GM23338 (cell line): ENCODE data around the gene KLF18. TPM values are rescaled to one million over a fixed set of nuclear protein-coding genes. Genes with fewer than 3 reads are reported as not detected.

Source experiments
- ATAC-seq: fragments of 200-7000 bp; cut with Tn5 transposase; 3 replicates; pipeline ENCODE4 v1.9.1; 2020
- DNase-seq: peaks from one replicate; pipeline ENCODE4 v3.0.0-alpha.2; 2015; ENCODE audit warnings: low spot score
- H2AFZ ChIP-seq: fragments of 200-600 bp; sonication (generic); 2 replicates; pipeline ENCODE4 v1.8.0; 2016; ENCODE audit warnings: antibody characterized with exemption, mild to moderate bottlenecking, moderate library complexity
- H3F3A ChIP-seq: fragments of 200-600 bp; sonication (generic); replicated peaks from 2 replicates; pipeline ENCODE4 v1.8.0; 2017; ENCODE audit warnings: antibody characterized with exemption, mixed run types, low read depth
- H3K27ac ChIP-seq: fragments of 200-600 bp; sonication (generic); 2 replicates; pipeline ENCODE4 v1.6.1; 2016; ENCODE audit warnings: low read depth
- H3K27me3 ChIP-seq: fragments of 200-600 bp; sonication (generic); 2 replicates; pipeline ENCODE4 v1.8.0; 2016; ENCODE audit warnings: mild to moderate bottlenecking, mixed run types, moderate library complexity; ENCODE audit not compliant: insufficient read depth
- H3K36me3 ChIP-seq: fragments of 200-600 bp; sonication (generic); 2 replicates; pipeline ENCODE4 v1.8.0; 2016; ENCODE audit warnings: mild to moderate bottlenecking; ENCODE audit not compliant: insufficient read depth
- H3K4me1 ChIP-seq: fragments of 200-600 bp; sonication (generic); 2 replicates; pipeline ENCODE4 v1.8.0; 2016; ENCODE audit warnings: mild to moderate bottlenecking, moderate library complexity; ENCODE audit not compliant: insufficient read depth
- H3K4me2 ChIP-seq: fragments of 200-600 bp; sonication (generic); 2 replicates; pipeline ENCODE4 v1.7.1; 2017; ENCODE audit warnings: mixed run types
- H3K4me3 ChIP-seq: fragments of 200-600 bp; sonication (generic); 2 replicates; pipeline ENCODE4 v1.6.1; 2016; ENCODE audit warnings: mixed run types
- H3K79me2 ChIP-seq: fragments of 200-600 bp; sonication (generic); replicated peaks from 2 replicates; pipeline ENCODE4 v1.8.0; 2017; ENCODE audit warnings: mild to moderate bottlenecking; ENCODE audit not compliant: insufficient read depth
- H3K9me2 ChIP-seq: fragments of 200-600 bp; sonication (generic); 2 replicates; pipeline ENCODE4 v1.8.0; 2017; ENCODE audit not compliant: insufficient read depth
- H4K20me1 ChIP-seq: fragments of 200-600 bp; sonication (generic); replicated peaks from 2 replicates; pipeline ENCODE4 v1.8.0; 2017; ENCODE audit warnings: mild to moderate bottlenecking; ENCODE audit not compliant: insufficient read depth
- H3K27ac Mint-ChIP-seq: 2 replicates; pipeline ENCODE4 v1.8.0; 2020; ENCODE audit warnings: inconsistent platforms, mild to moderate bottlenecking, moderate library complexity, mixed read lengths
- H3K27me3 Mint-ChIP-seq: 3 replicates; pipeline ENCODE4 v1.8.0; 2022; ENCODE audit warnings: low read depth, mild to moderate bottlenecking, moderate library complexity, mixed read lengths, inconsistent platforms; ENCODE audit not compliant: insufficient read depth, poor library complexity
- H3K36me3 Mint-ChIP-seq: 3 replicates; pipeline ENCODE4 v1.8.0; 2021; ENCODE audit warnings: low read depth, mild to moderate bottlenecking, inconsistent platforms, moderate library complexity, mixed read lengths
- H3K4me1 Mint-ChIP-seq: 3 replicates; pipeline ENCODE4 v1.8.0; 2020; ENCODE audit warnings: mild to moderate bottlenecking, inconsistent platforms, mixed read lengths
- H3K4me3 Mint-ChIP-seq: 3 replicates; pipeline ENCODE4 v1.8.0; 2021; ENCODE audit warnings: moderate library complexity, mild to moderate bottlenecking, inconsistent platforms, mixed read lengths
- H3K9me3 Mint-ChIP-seq: 3 replicates; pipeline ENCODE4 v1.8.0; 2020; ENCODE audit warnings: moderate library complexity, mild to moderate bottlenecking, inconsistent platforms, mixed read lengths
- CREB1 ChIP-seq: fragments of 250-450 bp; sonication (Bioruptor Pico); IDR thresholded peaks from 2 replicates; pipeline ENCODE4 v1.5.0; 2020; ENCODE audit warnings: low read depth, mild to moderate bottlenecking, moderate library complexity
- EZH2phosphoT487 ChIP-seq: fragments of 200-600 bp; sonication (generic); IDR thresholded peaks from one replicate; pipeline ENCODE4 v1.8.1; 2018; ENCODE audit warnings: antibody characterized with exemption; ENCODE audit not compliant: unreplicated experiment
- JUNB ChIP-seq: IDR thresholded peaks from one replicate; pipeline ENCODE4 v1.6.1; 2016; ENCODE audit warnings: antibody characterized with exemption; ENCODE audit not compliant: unreplicated experiment
- STAT1 ChIP-seq: IDR thresholded peaks from one replicate; pipeline ENCODE4 v1.6.1; 2016; ENCODE audit warnings: antibody characterized with exemption; ENCODE audit not compliant: unreplicated experiment
- ZNF331 ChIP-seq: fragments of 250-450 bp; sonication (Bioruptor Pico); IDR thresholded peaks from 2 replicates; pipeline ENCODE4 v1.5.0; 2020; ENCODE audit warnings: low read depth, mild to moderate bottlenecking, moderate library complexity
- polyA plus RNA-seq: library from polyadenylated mRNA; unstranded; fragments of >200 nt; fragmentation: Nextera tagmentation; extraction: Ambion mirVana; gene quantifications from 2 replicates; pipeline ENCODE4 v1.2.1, GENCODE V29; 2016
- total RNA-seq: library from RNA; depleted of rRNA; stranded (reverse); fragments of >200 nt; shearing (Covaris generic); gene quantifications from 2 replicates; pipeline ENCODE4 v1.2.3, GENCODE V29; 2014
- TF ChIP-seq, protein P1 (sequence below), 2 experiments: fragments of 200-600 bp in 1 of 2; sonication (generic) in 1 of 2; conservative IDR thresholded peaks; 2 replicates each; pipeline versions ENCODE4 v1.5.1 to v1.6.1; 2016 to 2017; ENCODE audit warnings: antibody characterized with exemption in 2 of 2, low read depth in 2 of 2, mild to moderate bottlenecking in 2 of 2, moderate library complexity in 1 of 2
- TF ChIP-seq, protein P2 (sequence below): fragments of 250-450 bp; sonication (Bioruptor Pico); IDR thresholded peaks from 2 replicates; pipeline ENCODE4 v1.5.0; 2020; ENCODE audit warnings: mild to moderate bottlenecking, moderate library complexity
- TF ChIP-seq, protein P3 (sequence below): IDR thresholded peaks from 2 replicates; pipeline ENCODE4 v1.6.1; 2016; ENCODE audit warnings: antibody characterized with exemption
- TF ChIP-seq, protein P4 (sequence below): IDR thresholded peaks from one replicate; pipeline ENCODE4 v1.6.1; 2018; ENCODE audit warnings: antibody characterized with exemption; ENCODE audit not compliant: unreplicated experiment

The KLF18 gene
- total and polyA plus RNA-seq, 2 experiments from 2014 or later: 0.35 TPM; not detected in 1

DNA sequence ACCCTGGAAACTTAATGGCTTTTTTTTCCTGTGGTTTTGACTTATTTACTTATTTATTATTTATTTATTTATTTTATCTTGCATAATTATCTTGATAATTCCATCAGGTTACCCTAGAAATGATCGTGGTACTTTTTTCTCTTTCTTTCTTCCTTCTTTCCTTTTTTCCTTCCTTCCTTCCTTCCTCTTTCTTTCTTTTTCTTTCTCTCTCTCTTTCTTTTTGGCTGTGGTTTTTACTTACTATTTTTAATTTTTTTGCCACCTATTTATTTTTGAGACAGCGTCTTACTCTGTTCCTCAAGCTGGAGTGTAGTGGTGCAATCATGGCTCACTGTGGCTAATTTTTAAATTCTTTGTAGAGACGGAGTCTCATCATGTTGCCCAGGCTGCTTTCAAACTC, 6.2 kb upstream of the KLF18 start:
- 0 out of 2 replicates have a peak, but pooled peaks cover 3% of the 10 kb centered on the region for H3K9me2 ChIP-seq
- no peaks in the 10 kb centered on the region for H3F3A ChIP-seq
- H4K20me1 ChIP-seq: no peaks in the 10 kb centered on the region
- peaks cover 8% of the 10 kb centered on the region; the same call in 1 of the 2 replicates for H3K4me1 ChIP-seq
- H3K27ac Mint-ChIP-seq: no peak overlapping the region
- no peak overlapping the region for H3K4me3 Mint-ChIP-seq
- H3K4me1 Mint-ChIP-seq: peaks cover 10% of the 10 kb centered on the region; the same call in 2 of the 3 replicates
- peaks cover 3% of the 10 kb centered on the region; the same call in 2 of the 3 replicates for H3K36me3 Mint-ChIP-seq
- peaks cover 20% of the 10 kb centered on the region for H3K9me3 Mint-ChIP-seq
- H3K27ac ChIP-seq: no peak overlapping the region
- no peak overlapping the region for H3K4me2 ChIP-seq
- TF ChIP-seq, protein P1, sequence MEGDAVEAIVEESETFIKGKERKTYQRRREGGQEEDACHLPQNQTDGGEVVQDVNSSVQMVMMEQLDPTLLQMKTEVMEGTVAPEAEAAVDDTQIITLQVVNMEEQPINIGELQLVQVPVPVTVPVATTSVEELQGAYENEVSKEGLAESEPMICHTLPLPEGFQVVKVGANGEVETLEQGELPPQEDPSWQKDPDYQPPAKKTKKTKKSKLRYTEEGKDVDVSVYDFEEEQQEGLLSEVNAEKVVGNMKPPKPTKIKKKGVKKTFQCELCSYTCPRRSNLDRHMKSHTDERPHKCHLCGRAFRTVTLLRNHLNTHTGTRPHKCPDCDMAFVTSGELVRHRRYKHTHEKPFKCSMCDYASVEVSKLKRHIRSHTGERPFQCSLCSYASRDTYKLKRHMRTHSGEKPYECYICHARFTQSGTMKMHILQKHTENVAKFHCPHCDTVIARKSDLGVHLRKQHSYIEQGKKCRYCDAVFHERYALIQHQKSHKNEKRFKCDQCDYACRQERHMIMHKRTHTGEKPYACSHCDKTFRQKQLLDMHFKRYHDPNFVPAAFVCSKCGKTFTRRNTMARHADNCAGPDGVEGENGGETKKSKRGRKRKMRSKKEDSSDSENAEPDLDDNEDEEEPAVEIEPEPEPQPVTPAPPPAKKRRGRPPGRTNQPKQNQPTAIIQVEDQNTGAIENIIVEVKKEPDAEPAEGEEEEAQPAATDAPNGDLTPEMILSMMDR (conservative IDR thresholded peaks at IDR 0.05; ENCODE audit: low read depth in 2 of 2): no peak
- TF ChIP-seq, protein P2, sequence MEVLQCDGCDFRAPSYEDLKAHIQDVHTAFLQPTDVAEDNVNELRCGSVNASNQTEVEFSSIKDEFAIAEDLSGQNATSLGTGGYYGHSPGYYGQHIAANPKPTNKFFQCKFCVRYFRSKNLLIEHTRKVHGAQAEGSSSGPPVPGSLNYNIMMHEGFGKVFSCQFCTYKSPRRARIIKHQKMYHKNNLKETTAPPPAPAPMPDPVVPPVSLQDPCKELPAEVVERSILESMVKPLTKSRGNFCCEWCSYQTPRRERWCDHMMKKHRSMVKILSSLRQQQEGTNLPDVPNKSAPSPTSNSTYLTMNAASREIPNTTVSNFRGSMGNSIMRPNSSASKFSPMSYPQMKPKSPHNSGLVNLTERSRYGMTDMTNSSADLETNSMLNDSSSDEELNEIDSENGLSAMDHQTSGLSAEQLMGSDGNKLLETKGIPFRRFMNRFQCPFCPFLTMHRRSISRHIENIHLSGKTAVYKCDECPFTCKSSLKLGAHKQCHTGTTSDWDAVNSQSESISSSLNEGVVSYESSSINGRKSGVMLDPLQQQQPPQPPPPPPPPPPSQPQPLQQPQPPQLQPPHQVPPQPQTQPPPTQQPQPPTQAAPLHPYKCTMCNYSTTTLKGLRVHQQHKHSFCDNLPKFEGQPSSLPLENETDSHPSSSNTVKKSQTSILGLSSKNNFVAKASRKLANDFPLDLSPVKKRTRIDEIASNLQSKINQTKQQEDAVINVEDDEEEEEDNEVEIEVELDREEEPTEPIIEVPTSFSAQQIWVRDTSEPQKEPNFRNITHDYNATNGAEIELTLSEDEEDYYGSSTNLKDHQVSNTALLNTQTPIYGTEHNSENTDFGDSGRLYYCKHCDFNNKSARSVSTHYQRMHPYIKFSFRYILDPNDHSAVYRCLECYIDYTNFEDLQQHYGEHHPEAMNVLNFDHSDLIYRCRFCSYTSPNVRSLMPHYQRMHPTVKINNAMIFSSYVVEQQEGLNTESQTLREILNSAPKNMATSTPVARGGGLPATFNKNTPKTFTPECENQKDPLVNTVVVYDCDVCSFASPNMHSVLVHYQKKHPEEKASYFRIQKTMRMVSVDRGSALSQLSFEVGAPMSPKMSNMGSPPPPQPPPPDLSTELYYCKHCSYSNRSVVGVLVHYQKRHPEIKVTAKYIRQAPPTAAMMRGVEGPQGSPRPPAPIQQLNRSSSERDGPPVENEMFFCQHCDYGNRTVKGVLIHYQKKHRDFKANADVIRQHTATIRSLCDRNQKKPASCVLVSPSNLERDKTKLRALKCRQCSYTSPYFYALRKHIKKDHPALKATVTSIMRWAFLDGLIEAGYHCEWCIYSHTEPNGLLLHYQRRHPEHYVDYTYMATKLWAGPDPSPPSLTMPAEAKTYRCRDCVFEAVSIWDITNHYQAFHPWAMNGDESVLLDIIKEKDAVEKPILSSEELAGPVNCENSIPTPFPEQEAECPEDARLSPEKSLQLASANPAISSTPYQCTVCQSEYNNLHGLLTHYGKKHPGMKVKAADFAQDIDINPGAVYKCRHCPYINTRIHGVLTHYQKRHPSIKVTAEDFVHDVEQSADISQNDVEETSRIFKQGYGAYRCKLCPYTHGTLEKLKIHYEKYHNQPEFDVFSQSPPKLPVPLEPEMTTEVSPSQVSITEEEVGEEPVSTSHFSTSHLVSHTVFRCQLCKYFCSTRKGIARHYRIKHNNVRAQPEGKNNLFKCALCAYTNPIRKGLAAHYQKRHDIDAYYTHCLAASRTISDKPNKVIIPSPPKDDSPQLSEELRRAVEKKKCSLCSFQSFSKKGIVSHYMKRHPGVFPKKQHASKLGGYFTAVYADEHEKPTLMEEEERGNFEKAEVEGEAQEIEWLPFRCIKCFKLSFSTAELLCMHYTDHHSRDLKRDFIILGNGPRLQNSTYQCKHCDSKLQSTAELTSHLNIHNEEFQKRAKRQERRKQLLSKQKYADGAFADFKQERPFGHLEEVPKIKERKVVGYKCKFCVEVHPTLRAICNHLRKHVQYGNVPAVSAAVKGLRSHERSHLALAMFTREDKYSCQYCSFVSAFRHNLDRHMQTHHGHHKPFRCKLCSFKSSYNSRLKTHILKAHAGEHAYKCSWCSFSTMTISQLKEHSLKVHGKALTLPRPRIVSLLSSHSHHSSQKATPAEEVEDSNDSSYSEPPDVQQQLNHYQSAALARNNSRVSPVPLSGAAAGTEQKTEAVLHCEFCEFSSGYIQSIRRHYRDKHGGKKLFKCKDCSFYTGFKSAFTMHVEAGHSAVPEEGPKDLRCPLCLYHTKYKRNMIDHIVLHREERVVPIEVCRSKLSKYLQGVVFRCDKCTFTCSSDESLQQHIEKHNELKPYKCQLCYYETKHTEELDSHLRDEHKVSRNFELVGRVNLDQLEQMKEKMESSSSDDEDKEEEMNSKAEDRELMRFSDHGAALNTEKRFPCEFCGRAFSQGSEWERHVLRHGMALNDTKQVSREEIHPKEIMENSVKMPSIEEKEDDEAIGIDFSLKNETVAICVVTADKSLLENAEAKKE (CRISPR knock-in tag): no peak
- TF ChIP-seq EZH2phosphoT487 (no peak), CREB1 (CRISPR knock-in tag) (no peak), ZNF331 (no peak), STAT1 (no peak), JUNB (no peak)
- TF ChIP-seq, protein P3, sequence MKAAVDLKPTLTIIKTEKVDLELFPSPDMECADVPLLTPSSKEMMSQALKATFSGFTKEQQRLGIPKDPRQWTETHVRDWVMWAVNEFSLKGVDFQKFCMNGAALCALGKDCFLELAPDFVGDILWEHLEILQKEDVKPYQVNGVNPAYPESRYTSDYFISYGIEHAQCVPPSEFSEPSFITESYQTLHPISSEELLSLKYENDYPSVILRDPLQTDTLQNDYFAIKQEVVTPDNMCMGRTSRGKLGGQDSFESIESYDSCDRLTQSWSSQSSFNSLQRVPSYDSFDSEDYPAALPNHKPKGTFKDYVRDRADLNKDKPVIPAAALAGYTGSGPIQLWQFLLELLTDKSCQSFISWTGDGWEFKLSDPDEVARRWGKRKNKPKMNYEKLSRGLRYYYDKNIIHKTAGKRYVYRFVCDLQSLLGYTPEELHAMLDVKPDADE: no peak
- TF ChIP-seq, protein P4, sequence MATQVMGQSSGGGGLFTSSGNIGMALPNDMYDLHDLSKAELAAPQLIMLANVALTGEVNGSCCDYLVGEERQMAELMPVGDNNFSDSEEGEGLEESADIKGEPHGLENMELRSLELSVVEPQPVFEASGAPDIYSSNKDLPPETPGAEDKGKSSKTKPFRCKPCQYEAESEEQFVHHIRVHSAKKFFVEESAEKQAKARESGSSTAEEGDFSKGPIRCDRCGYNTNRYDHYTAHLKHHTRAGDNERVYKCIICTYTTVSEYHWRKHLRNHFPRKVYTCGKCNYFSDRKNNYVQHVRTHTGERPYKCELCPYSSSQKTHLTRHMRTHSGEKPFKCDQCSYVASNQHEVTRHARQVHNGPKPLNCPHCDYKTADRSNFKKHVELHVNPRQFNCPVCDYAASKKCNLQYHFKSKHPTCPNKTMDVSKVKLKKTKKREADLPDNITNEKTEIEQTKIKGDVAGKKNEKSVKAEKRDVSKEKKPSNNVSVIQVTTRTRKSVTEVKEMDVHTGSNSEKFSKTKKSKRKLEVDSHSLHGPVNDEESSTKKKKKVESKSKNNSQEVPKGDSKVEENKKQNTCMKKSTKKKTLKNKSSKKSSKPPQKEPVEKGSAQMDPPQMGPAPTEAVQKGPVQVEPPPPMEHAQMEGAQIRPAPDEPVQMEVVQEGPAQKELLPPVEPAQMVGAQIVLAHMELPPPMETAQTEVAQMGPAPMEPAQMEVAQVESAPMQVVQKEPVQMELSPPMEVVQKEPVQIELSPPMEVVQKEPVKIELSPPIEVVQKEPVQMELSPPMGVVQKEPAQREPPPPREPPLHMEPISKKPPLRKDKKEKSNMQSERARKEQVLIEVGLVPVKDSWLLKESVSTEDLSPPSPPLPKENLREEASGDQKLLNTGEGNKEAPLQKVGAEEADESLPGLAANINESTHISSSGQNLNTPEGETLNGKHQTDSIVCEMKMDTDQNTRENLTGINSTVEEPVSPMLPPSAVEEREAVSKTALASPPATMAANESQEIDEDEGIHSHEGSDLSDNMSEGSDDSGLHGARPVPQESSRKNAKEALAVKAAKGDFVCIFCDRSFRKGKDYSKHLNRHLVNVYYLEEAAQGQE: no peak
- DNase-seq (no peak), ATAC-seq (no peak)
- no peak overlapping the region for H2AFZ ChIP-seq
- H3K36me3 ChIP-seq: no peaks in the 10 kb centered on the region
- peaks cover 1% of the 10 kb centered on the region for H3K27me3 Mint-ChIP-seq
- no peak overlapping the region for H3K4me3 ChIP-seq
- H3K27me3 ChIP-seq: no peaks in the 10 kb centered on the region
- no peaks in the 10 kb centered on the region for H3K79me2 ChIP-seq
